ENCODE data around the gene CLDND2.
"Not testable (repeated sequence)": the region's sequence is repeated elsewhere in the genome, so short reads cannot be mapped to it uniquely, and the experiment has no call there.

The CLDND2 gene, protein sequence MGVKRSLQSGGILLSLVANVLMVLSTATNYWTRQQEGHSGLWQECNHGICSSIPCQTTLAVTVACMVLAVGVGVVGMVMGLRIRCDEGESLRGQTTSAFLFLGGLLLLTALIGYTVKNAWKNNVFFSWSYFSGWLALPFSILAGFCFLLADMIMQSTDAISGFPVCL

DNA sequence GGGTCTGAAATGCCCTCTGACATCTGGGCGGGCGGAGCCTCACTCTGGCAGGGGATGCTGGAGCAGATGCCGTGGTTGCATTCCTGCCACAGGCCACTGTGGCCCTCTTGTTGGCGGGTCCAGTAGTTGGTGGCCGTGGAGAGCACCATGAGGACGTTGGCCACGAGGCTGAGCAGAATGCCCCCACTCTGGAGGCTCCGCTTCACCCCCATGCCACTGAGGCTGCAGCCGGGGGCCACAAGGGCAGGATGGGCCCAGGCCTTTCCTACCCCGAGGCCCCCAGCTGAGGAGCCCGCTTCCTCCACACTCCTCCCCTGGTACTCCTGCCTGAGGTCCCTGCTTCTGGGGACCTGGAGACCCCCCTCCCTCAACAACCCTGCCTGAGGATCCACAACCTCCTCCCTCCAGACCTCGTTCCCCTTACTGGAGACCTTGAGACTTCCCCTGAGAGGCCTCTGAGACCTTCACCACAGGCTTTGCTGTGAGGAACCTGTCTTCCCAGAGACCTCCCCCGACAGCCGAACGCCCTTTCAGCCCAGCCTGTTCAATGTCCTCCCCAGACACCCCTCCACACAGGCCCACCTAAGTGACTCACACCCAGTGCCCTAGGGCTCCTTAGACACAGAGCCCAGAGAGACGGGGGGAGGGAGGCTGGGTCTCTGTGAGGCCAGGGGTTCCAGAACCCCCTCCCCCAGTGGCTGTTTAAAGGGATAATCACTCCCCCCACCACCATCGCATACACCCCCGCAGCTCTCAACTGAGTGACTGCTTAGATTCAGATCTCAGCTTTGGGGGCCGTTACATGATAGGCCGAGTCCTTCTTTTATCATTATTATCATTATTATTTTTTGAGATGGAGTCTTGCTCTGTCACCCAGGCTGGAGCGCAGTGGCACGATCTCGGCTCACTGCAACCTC lies at the start of gene CLDND2:
Gene CLDND2 (minus strand): TSS at position 638 of the 917 bp plus-strand sequence. CDS start 426 bp downstream, at position 212.
- DNase-seq, result no peak

DNA sequence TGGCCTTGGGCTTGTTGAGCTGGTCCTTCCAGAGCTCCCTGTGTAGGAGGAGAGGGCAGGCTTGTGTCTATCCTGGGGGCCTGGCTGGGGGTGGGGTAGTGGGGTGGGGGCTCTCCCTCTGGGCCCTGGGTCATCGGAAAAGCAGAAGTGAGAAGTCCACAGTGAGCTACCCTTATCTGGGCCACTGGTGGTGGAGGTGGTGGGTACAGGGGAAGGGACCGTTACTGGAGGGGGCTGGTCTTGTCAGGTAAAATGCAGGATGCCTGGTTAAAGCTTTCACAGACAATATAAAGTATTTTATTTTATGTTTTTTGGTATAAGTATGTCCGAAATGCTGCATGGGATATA lies 49.0 kb upstream of the CLDND2 start:
- DNase-seq, result no peak

DNA sequence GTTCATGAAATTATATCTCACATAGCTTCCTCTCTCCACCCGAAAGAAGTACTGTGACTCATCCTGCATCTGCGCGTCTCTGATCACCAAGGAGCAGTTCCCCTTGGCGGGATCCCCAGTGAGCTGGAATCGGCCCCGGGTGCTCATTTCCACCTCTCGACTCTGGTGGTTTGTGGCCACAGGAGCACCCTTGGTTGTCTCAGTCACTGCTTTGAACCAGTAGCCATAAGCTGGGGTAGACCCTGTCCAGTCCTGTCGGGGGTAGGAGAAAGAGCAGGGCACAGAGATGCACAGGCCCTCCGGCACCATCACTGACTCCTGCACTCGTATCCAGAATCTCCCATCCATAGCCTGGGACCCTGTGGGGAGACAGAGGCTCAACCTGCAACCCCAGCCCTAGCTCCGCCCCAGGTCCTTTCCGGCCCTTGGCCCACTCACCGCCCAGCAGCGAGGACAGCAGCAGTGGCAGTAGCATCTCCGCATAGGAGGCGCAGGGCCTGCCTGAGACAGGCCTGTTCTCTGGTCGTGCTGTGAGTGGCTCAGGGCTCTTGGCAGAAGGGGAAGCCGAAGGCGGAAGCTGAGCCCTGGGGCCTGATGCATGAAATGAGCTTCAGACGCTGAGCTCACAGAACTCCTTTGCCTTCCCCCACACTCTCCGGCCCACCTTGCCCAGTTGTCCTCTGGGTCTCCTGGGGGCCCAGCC lies 48.5 kb upstream of the CLDND2 start, which contains the start of gene SIGLEC10:
Gene SIGLEC10 (minus strand): TSS at position 536 of the 703 bp plus-strand sequence. CDS start 61 bp downstream, at position 475.
- no peak for DNase-seq

DNA sequence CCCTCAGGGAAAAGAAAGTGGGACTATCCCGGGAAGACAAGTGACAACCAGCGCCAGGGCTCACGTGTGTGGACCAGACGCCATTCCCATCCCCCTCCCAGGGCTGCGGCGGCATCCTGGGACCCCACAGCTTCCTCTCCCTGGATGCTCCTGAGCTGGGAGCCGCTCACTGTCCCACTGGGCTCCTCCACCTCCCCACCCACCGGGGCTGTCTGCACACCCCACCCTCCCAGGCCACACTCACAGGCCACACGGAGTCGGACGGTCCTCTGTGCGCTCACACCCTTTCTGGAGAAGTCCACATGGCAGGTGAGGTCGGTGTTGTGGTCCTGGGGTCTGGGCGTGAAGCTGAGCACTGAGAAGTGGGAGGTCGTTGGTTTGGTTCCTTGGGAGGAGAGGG lies 47.6 kb upstream of the CLDND2 start:
- DNase-seq, result not testable (repeated sequence)

DNA sequence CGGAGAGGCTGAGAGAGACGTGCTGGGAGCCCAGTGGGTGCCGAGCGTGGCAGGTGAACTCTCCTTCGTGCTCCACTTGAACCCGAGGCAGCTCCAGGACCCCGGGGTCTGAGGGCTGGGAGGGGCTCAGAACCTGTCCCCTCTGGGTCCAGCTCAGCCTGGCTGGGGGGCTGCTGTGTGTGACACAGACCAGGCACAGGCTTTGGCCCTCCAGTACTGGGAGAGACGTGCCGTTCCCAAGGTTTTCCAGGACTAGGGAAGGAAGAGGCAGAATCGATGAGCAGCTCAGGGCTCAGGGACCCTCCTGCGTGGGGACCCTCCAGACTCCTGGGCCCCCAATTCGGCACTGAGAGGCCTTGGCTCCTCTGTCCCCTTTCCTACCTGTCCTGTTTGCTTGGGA lies 46.4 kb upstream of the CLDND2 start:
- no peak for DNase-seq

DNA sequence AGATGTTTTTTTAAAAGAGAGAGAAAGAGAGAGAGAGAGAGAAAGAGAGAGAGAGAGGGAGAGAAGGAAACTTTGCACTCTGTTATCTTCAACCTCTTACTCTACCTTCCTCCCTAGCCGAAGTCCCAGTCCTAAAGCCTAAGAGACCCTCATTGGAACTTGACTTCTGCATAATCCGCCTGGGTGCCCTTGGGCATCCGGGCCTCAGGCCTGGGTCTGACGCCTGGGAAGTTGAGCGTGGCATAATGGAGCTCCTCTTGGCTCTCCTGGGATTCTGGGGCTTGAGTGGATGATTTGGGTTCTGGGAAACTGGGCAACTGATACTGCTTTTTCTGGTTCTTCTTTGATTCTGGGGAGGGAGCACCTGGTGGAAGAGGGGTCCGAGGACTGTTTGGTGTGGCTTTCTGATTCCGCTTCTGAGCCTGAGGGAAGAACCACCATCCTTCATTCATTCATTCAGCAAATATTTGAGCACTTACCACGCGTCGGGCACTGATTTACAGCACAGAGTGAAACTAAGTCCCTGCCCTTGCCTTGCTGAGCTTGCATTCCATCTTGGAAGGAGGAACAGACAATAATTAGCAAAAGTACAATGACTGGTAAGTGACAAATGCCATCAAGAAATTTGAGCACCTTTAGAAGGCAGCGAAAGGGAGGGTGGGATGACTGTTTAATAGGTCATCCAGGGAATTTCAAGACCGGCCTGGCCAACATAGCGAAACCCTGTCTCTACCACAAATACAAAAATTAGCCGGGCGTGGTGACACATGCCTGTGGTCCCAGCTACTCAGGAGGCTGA lies 42.3 kb upstream of the CLDND2 start:
- DNase-seq, result no peak

DNA sequence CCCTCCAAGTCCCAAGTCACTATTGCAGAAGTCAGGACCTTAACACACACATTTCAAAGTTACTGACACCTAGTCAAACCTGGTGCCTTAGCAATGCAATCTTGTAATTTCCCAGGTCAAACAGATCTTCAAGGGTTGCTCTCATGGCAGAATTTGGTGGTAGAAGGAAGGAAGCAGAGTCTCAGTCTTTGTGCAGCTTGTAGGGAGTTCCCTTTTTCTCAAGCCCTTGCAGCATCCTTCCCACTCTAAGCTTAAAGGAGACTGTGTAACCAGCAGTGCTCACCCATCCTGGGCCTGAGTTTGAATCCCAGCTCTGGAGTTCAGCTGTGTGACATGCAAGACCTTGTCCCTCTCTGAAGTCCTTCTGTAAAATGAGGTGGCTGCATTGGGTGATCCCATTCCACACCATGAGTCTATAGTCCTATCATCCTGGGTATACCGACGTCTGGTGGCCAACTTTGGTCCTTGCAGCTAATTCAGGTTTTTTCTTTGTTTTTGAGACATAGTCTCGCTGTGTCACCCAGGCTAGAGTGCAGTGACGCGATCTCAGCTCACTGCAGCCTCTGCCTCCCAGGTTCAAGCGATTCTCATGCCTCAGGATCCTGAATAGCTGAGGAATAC lies 38.8 kb upstream of the CLDND2 start:
- no peak for DNase-seq

DNA sequence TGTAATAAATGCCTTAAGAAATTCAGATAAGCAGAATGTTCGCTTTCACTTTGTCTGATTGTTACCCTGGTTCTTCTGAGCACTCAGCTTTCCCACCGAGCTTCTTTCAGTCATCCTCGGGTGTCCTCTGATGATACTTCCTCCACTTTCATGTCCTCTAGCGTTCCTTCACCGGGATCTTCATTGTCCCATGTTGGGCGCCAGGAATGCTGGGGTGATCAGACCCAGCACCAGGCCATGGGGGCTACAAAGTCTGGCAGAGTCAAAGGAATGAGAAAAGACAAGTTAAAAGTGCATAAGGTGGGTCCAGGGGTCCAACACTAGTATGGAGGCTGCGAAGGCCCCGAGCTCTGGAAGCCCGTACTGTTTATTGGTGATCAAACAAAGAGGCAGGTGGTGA lies 33.3 kb upstream of the CLDND2 start:
- no peak for DNase-seq

DNA sequence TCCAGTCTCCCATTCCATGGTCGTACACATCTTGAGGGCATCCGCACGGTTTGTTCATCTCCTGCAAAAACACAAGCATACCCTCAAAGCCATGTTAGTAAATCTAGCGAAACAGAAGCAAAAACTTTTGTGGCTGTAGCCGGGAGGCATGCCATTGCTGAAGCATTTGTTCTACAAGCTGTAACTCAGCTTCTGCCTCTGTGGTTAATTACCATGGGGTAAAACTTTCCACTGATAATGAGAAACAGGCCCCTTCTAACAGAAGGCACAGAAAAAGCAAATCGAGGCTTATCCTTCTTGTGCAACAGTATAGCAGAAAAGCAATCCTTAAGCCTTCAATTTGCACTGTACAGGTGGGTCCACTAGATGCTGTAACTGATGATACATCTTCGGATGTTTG lies 31.1 kb upstream of the CLDND2 start:
- not testable (repeated sequence) for DNase-seq

DNA sequence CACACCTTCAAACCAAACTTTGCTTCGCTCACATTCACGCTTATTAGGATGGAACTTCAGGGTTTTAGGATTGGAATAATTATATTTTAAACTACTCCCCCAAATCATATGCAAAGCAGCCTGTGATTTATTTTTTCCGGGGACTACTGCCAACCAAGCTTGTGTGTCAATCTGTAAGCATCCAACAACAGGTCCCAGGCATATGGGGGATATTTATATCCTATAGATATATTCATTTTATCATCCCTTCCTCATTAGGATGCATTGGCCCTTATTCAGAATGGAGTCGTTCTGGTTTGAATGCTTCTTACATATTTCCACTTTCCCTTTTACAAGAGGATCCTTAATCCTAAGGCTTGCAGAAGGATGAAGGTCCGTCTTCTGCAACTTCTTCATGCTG lies 30.4 kb upstream of the CLDND2 start:
- no peak for DNase-seq

DNA sequence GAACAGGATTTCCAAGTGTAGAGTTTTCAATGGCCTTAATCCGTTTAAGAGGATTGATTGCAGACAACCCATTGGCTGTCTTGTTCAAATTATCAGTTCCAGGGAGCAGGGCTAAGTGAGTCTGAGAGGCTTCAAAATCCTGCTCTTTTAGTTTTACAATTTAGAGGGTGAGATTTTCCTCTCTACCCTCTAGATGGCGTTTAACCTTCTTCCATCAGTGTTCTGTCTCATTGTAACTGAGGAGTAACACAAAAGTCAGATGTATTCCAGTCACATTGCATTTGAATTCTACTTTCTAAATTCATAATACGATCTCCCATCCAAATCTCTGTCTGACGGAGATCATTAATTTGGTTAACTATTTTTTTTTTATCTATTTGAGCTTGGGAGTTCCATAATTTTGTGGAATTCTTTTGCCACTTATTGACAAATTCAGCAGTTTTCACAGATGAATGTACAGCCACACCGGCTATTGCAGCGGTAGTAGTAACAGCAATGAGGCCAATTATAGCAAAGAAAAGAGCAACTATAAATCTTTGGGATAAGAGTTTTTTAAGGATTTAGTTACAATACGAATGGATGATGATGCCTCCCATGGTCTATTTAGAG lies 29.4 kb upstream of the CLDND2 start:
- DNase-seq, result peak; percentile 18

DNA sequence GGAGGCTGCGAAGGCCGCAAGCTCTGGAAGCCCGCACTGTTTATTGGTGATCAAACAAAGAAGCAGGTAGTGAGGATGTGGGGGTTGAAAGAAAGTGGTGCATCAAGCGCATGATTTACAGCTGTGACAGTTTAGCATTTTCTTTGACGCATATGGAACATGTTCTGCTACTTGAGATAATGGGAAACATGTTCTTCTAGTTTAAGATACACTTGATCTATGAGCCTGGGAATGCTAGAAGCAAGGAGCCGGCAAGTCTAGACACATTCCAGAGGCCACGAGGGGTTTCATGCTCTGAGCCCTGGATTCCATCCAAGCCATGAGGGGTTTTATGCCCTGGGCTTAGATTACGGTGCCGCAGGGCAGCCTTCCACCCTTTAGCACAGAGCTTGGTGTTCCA lies 28.6 kb upstream of the CLDND2 start:
- peak; percentile 65 for DNase-seq

DNA sequence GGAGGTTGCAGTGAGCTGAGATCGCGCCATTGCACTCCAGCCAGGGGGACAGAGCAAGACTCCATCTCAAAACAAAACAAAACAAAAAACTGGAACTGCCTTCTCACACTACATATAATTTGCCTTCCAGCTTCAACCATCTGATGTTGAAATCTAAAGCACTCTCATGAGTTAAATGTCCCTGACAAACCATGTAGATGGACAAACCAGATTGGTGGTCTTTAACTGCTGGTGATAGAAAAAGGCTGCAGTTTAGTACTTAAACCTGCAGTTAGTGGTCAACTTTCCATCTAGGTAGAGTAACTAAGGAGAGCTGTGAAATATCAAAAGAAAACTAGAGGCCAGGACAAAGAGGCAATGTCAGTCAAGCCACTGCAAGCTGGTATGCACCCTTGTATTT lies 27.4 kb upstream of the CLDND2 start:
- DNase-seq, result no peak

DNA sequence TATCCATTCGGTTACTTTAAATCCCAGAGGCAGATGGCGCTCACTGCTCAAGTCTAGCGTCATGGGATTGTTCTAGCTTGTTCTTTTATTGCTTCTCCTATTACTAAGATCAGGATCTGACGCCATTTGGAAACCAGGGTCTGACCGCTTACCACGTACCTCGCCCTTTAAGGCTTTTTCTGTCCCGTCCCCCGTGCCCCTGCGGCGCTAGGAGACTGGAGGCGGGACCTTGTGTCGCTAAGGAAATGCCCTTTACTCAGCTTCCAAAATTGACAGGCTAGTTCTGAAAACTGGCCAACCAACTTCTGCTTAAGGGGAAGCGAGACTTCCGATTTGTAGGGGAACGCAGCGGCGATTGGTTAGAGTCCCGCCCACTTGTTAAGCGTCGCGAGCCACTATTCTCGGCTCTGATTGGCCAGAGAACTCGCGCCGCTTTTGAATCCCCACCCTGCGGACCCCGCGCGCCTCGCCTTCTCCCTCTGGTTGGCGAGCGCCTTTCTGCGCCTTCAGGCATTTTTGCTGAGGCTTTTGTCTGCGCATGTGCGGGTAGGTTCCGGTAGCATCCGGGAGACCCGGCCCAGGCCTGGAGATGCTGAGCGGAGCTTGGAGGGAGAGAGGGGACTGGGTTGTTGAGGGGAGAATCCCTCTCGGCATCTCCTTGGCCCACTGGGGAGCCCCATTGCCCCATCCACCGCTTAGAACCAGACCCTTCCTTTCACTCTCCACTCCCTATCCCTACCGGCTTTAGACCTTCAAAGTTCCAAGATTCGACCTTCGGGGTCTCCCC lies 25.4 kb upstream of the CLDND2 start:
- DNase-seq, result peak; percentile 99

DNA sequence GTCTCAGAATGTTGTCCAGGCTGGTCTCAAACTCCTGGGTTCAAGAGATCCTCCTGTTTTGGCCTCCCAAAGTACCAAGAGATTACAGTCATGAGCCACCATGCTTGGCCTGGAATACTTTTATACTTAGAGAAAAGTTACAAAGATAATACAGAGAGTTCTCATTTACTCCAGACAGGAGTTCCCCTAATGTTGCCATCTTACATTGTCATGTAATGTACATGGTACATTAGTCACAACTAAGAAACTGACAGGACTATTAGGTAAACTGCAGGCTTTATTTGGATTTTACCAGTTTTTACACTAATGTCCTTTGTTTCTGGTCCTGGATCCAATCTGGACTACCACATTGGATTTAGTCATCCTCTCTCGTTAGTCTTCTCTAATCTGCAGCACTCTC lies 23.9 kb upstream of the CLDND2 start:
- DNase-seq, result no peak

DNA sequence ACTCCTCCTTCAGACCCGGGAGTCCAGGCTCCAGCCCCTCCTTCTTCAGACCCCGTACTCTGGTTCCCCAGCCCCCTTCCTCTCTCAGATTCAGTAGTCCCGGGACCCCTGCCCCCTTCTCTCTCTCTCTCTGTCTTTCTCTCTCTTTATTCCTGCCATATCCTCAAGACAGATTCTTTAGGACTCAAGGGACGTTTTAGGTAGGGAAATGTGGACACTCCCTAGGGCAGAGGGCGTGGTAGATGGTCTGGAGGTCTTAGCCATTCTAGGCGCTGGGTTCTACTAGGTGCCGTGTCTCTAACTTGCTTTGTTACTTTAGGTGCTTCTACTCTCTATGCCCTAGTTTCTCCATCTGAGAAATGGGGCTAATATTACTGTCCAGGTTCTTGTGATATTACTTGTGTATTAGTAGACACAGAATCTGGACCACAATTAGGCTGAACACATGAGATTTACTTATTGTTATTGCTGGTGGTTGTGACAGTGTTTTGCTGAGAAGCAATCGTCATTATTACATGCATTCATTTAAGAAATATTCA lies 22.3 kb upstream of the CLDND2 start:
- no peak for DNase-seq

DNA sequence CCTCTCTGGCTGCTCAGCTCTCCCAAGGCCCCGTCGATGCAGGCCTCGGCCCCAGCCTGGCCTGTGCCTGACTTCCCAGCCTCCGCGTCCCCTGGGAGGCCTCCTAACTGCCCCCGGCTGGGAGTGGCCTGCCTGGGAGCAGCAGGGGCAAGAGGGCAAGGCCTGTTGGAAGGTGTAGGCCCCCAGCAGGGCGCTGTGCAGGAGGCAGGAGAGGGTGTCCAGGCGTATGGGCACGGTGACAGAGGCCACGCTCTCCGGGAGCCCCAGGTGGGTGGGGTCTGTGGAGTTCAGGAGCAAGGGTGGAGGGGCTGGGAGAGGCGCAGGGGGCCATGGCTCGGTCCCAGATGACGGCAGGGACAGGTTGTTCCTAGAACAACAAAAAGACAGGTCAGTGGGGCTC lies 20.3 kb upstream of the CLDND2 start:
- DNase-seq, result no peak

DNA sequence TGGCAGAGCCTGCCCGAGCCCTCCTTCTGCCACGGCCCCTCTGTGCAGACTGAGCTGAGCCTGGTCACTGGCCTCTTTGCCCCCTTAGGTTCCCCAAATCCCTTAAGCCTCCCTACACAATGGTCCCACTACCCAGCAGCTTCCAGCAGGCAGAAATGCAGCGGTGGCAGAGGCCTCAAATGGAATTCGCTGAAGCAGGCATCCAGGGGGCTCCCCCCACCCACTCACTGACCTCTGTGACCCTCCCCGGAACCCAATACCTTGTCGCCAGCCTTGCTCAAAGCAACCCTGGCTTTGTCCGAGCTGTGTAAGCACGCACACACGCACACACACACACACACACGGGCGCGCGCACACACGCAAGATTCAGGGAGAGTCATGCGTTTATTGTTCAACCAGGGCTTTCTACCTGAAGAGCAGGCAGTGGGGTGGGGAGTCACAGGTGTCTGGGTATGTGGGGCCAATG lies 19.2 kb upstream of the CLDND2 start, which contains the start of gene LIM2:
Gene LIM2 (minus strand): TSS at position 51 of the 466 bp plus-strand sequence. CDS start 531 bp downstream, outside the sequence.
- DNase-seq, result no peak

DNA sequence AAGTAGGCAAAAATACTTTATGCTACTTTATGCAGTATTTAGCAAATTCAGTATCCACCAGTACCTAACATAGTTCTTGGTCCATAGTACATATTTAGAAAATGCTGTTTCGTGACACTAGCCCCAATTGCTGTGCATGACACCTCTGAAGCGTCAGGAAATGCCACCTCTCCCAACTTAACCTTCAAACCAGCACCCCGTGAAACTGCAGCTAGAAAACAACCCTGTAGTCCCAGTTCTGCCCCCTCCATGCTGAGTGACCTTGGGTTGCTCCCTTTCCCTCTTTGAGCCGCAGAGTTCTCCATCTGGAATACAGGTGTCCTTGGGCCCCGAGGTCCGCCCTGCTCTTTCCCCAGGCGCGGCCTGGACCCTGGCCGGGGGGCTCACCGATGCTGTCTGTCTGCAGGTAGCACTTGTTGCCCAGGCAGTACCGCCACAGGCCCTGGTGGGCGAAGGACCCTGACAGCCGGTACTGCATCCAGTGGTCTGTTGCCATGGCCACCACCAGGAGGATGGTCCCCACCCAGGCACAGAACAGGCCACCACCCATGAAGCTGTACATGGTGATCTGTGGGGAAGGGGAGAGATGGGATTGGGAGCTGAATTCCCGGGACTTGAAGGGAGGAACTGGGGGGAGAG lies 18.2 kb upstream of the CLDND2 start:
- DNase-seq, result no peak

DNA sequence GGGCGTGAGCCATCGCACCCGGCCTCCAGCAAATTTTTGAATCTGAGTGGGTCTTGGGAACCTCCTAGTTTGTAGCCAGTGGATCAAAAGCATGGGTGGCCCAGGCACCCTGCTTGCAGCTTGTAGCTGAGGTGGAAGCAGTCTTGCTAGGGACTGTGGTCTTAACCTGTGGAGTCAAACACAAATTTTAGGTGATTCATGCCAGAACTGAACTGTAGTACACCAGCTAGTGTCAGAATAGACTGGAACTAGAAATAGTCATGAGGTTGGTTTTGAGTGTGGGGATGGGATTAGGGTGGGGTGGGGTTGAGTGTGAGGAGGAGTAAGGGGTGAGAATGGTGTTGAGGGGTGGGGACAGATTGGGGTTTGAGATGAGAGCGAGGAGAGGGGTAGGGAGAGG lies 13.2 kb upstream of the CLDND2 start:
- no peak for DNase-seq
